Dermis microvascular lymphatic vessel endothelial cell (primary cell): Measurements from ENCODE around the gene FBXO2. TPM values are rescaled to one million over a fixed set of nuclear protein-coding genes. Genes with fewer than 3 reads are reported as not detected.

ENCODE experiments used
- DNase-seq, 2 donors: peaks; one replicate each; pipeline versions ENCODE4 v3.0.0 to v3.0.0-alpha.2; 2010; ENCODE audit warnings: low read depth in 2 of 2
- total RNA-seq: library from RNA; depleted of rRNA; stranded (reverse); fragments of >200 nt; gene quantifications from 2 replicates; pipeline ENCODE4 v1.2.1, GENCODE V29; 2014

Gene FBXO2
- total RNA-seq, 1 donor from 2014 or later: 1.4 TPM

DNA sequence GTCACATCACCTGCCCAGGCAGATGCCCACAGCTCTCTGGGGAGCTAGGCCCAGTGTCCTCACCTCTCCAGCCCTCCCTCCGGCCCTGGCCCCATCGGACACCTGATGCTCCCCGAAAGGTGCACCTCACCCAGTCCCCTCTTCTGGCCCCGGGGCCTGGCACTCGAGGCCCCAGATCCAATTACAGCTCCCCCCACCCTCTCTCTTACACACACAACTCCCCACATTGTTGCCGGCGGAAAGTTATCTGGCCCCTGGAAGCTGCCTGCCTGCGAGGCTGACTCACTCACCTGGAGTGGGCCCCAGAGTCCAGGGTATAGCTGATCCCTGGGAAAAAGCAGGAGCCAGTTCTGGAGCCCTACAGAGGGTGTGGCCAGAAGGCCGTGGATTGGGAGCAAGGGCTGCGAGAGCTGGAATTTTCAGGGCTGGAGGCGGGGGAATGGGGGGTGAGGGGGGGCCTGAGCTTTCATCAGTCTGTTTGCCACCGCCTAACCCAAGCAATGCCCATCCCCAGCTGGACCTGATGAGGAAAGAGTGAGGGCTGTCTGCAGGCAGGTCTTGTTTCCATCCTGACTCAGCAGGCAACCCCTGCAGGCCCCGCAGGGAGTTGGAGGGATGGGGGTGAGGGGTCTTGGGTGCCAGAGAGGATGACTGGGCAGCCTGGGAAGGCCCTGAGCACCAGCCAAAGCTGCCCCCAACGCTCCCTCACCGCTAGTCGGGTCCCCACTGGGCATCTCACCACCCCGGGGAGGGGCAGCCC, 948 bp downstream of the FBXO2 start:
- no peak for DNase-seq

DNA sequence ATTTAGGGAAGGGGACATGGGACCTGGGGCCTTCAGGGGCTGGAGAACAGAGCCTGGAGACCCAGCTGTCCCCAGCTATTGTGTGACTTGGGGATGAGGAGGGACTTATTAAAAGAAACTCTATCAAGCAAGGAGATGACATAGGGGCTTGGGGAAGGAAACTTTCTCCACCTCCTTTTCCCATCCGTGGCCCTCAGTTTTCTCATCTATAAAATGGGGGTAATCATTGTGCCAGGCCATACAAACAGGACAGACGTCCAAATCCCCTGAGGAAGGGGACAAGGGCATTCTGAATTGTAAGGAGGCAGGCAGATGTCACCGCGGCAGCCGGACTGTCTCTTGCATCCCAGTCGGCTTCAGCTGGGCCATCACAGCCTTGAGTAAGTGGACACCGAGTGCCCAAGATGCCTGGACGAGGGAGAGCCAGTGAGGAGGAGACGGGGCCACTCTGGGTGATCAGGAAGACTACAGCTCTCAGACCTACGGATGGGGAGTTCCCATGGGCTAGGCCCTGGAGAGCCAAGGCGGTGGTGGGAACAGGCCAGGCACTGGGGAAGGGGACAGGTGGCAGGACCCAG, 1.9 kb downstream of the FBXO2 start:
- DNase-seq: no peak

- DNase-seq: no peak
Observed at GRCh38 chr1:11651017-11651416, 3.2 kb downstream of the FBXO2 start.

DNA sequence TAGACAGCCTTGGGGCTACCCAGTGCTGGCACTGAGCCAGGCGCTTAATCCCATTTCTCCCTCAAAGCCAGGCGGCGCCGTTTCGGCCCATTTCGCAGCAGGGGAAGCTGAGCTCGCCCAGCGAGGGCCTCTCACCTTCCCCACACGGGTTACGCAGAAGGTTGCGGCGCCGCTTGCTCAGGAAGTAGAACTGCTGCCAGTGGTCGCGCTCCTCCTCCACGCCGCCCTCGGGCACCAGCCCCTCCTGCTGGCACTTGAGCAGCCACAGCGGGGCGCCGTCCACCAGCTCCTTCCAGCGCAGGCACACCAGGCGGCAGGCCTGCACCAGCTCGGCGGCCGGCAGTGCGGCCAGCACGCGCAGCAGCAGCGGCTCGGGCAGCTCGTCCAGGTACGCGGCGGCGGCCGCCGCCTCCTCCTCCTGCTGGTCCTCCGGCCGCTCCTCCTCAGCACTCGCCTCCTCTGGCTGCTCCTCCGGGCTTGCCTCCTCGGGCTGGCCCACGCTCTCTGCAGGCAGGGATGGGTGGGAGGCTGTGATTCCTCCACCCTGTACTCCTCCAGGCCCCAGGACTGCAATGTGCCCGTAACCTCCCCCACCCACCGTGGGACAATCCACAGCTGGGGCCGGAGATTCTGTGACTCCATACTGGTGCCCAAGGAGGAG, 3.8 kb downstream of the FBXO2 start:
- peak; percentile 55 to 86 for DNase-seq

- no peak for DNase-seq
Observed at GRCh38 chr1:11649624-11650330, 4.5 kb downstream of the FBXO2 start.

DNA sequence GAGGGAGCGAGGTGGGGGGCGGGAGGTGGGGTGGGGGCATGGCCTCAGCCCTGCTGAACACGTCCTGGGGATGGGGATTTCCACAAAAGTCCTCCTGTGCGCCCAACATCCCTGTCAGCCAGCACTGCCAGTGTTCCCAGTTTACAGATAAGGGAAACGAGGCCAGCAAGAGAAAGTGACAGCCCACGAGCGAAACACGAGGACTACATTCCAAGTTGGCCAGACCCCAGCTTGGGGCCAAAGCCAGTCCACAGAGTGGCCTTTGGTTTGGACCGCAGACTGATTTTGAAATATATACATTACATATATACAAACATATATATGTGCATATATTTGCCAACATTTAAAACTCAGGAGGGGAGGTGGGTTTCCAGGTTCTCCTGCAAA, 5.0 kb downstream of the FBXO2 start:
- no peak for DNase-seq

DNA sequence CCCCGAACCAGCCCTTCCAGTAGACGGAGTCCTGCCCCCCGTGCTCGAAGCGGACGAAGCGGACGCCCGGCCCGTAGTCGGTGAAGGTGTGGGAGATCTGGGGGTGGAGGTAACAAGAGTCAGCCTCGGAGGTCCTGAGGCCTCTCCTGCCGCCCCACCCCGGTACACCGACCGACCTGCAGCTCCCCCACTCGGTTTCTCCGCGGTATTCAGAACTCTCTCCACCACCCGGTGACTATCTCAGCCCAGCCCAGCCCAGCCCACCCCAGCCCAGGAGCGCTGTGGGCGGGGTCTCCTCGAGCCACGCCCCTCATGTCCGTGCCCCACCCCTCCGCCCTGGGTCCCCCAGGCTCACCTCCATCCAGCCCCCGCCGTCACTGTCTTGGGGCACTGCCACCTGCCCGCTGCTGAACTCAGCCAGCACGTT, 5.5 kb downstream of the FBXO2 start:
- no peak for DNase-seq

- no peak for DNase-seq
Observed at GRCh38 chr1:11648039-11648438, 6.2 kb downstream of the FBXO2 start.

DNA sequence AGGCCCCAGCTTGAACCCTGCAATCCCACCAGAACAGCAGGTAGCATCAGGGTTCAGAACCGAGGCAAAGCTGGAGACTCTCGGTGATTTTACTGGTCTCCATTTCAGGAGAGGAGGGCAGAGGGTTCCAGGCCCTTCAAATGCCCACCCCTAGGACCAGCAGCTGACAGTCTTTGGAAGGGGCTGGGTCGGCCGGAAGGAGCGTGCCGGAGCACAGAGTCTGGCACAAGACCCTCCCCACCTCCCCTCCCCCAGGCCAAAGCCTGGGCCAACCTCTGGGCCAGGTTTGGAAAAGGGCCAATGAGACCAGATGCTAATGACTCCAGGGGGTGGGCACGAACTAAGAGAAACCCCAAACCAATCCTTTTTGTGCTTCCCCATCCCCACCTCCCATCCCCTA, 6.9 kb downstream of the FBXO2 start:
- no peak for DNase-seq

DNA sequence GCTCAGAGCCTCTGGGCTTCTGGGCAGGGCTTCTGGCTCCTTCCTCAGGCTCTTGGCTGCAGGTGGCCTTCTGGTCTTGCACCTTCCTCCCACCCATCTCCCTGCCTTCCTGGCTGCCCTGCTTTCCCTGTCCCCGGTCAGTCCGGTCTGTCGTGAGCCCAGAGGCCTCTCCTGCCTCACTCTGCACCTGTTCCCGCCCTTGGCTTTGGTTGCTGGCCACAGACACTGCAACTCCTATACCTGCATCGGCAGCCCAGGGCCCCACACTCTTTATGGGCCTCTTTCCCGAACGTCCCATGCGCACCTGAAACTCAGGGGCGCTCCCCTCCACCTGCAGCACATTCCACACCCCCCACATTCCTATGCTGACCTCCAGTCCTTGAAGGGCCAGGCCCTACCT, 7.9 kb downstream of the FBXO2 start:
- no peak for DNase-seq

DNA sequence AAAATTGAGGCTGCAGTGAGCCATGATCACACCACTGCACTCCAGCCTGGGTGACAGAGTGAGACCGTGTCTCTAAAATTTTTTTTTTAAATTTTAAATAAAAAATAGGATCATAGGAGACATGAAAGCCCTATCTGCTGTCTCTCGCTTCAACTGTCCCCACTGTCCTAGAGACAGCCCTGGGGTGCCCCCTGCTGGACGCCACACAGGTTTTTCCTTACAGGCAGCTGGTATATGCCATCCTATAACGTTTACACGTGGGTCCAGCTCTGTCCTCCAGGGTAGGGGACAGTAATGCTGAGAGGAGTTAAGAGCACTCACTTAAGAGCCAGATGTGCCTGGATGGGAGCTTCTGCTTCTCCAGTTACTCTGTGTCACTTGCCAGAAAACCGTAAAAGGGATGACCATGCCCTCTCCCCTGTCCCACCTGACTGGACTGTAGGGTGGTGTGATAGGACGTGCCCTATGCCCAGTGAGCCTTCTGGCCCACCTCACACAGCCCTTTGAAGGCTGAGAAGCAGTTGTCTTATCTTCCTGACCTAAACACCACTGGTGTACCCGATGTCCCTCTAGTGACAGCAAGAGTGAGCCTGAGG, 8.5 kb downstream of the FBXO2 start:
- peak; percentile 68 to 78 for DNase-seq

DNA sequence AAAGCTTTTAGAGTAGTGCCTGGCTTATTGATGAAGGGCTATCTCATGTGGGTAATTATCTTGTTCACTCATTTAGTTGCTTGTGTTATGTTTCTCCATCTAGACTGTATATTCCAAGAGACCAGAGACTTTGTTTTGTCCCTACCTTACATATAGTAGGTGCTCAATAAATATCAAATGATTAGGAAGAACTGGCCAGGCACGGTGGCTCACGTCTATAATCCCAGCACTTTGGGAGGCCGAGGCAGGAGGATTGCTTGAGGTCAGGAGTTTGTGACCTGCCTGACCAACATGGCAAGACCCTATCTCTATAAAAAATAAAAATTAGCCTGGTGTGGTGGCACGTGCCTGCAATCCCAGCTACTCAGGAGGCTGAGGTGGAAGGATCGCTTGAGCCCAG, 9.0 kb downstream of the FBXO2 start:
- no peak for DNase-seq

DNA sequence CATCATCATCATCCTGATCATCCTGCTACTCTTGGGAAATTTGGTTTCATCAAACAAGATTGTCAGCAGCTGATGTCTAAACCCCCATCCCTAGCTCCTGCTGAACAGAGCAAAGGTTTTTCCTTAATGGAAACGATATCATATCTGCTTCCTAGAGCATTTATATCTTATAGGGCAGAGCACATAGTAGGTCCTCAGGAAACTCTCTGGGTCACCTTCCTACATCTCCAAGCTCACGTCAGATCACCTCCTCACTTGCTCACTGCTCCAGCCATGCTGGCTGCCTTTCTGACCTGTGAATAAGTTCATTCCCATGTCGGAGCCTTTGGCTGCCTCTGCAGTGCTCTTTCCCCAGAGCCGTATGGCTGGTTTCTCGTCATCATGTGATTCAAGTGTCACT, 10.4 kb downstream of the FBXO2 start:
- no peak for DNase-seq

DNA sequence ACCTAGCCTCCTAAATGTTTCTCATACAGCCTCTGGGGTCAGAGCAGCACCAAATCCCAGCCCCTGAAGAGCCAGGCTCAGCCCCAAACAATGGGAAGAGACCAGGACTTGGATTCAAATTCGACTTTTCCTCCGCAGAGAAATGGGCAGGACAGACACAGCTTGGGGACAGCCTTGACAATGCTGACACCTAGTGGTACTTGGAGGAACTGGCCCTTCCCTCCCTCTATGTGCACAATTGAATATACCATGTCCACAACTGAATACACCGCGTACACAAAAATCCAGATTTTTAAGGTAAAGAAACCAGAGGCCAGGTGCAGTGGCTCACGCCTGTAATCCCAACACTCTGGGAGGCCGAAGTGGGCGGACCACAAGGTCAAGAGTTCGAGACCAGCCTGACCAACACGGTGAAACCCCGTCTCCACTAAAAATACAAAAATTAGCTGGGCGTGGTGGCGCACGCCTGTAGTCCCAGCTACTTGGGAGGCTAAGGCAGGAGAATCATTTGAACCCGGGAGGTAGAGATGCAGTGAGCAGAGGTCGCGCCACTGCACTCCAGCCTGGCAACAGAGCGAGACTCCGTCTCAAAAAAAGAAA, 11.7 kb downstream of the FBXO2 start:
- peak; percentile 55 to 71 for DNase-seq

GRCh38 chr1:11641776-11642305, 12.4 kb downstream of the FBXO2 start:
- DNase-seq: no peak

DNA sequence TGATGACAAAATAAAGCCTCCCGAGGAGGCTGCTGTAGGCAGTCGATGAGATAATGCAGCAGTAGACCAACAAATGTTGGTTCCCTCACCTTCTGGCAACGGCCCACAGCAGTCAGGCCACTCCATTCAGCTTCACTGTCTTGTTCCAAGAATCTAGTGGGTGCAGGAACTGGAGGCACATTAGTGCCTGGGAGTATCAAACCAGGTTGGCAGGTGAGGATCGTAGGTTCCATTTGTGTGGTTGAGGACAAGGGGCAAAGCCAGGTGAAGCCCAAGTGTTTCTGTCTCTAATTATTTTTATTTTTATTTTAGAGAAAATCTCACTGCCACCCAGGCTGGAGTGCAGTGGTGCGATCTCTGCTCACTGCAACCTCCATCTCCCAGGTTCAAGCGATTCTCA, 13.3 kb downstream of the FBXO2 start:
- no peak for DNase-seq

GRCh38 chr1:11640101-11640500, 14.1 kb downstream of the FBXO2 start:
- no peak for DNase-seq

GRCh38 chr1:11639372-11639771, 14.9 kb downstream of the FBXO2 start:
- DNase-seq: no peak

- DNase-seq: no peak
Observed at GRCh38 chr1:11638121-11638520, 16.1 kb downstream of the FBXO2 start.

DNA sequence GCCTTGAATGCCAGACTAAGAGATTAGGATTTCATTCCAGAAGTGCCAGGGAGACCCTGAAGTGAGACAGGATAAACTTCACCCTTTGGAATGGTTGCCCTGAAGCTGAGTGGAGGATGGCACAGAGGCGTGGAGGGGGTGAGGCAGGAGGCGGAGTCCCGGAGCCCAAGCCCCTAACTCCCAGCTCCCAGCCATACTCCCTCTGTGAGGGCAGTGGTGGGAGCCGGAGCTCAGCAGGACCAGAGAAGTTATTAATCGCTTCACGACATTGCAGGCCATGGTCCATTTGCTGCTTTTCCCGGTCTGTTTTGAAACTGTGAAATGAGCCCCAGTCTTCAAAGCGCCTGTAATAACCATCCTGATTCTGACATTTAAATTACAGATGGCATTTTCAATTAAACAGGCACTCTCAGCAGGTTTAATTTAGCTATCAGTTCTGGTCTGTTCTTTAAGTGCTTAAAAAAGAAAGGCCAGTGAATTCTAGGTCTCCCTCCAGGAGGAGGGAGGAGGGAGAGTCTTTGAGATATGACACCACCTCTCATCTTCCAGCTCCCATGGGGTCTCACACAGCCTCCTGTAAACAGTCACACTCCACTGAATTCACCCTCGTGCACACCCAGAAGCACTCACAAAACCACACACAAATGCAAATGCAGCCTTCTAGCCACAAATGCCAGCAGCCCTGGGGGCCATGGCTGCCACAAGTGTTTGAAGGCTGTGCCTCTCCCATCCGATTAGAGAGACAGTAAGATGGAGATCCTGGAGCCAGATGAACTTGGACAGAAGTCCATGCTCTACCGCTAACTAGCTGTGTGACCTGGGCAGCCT, 19.6 kb downstream of the FBXO2 start:
- DNase-seq: no peak
